OCI-LY7 (cell line): ENCODE data around the gene GPR55. TPM values are rescaled to one million over a fixed set of nuclear protein-coding genes. Genes with fewer than 3 reads are reported as not detected.

ENCODE experiments used
- BruUV-seq: library from RNA; stranded (reverse); fragments of 400-500 nt; replicated peaks from 2 replicates; lab custom pipeline; 2021; lab: Mats Ljungman, UMichigan
- CTCF ChIA-PET: fragments of 300-600 bp; sonication (Branson Sonifier 250); formaldehyde crosslinking; loops from one replicate; lab custom pipeline; 2022; ENCODE audit warnings: antibody characterized with exemption; ENCODE audit not compliant: unreplicated experiment; lab: Charles Lee
- POLR2A ChIA-PET: fragments of 300-600 bp; sonication (Branson Sonifier 250); formaldehyde crosslinking; loops from one replicate; lab custom pipeline; 2022; ENCODE audit warnings: antibody characterized with exemption; lab: Charles Lee
- DNase-seq: peaks from one replicate; pipeline ENCODE4 v3.0.0-alpha.2; 2015; ENCODE audit warnings: low spot score
- H2AFZ ChIP-seq: fragments of 200-600 bp; sonication (generic), shearing (Covaris generic); 2 replicates; pipeline ENCODE4 v1.6.1; 2014; ENCODE audit warnings: mild to moderate bottlenecking, antibody characterized with exemption, low read length, moderate library complexity
- H3K27ac ChIP-seq: fragments of 200-600 bp; sonication (generic); 2 replicates; pipeline ENCODE4 v1.5.1; 2014; ENCODE audit warnings: mixed run types, low read depth, mild to moderate bottlenecking, moderate library complexity, low read length, inconsistent platforms; ENCODE audit not compliant: poor library complexity, severe bottlenecking
- H3K36me3 ChIP-seq: fragments of 200-600 bp; sonication (generic); 2 replicates; pipeline ENCODE4 v1.6.1; 2014; ENCODE audit warnings: mild to moderate bottlenecking, antibody characterized with exemption, low read length, moderate library complexity, mixed read lengths; ENCODE audit not compliant: insufficient read depth
- H3K4me1 ChIP-seq: fragments of 200-600 bp; sonication (generic); 2 replicates; pipeline ENCODE4 v1.5.1; 2014; ENCODE audit warnings: mild to moderate bottlenecking, low read length; ENCODE audit not compliant: insufficient read depth, poor library complexity, severe bottlenecking
- H3K4me2 ChIP-seq: fragments of 200-600 bp; sonication (generic); 2 replicates; pipeline ENCODE4 v1.6.1; 2014; ENCODE audit warnings: mild to moderate bottlenecking, low read length
- H3K4me3 ChIP-seq: fragments of 200-600 bp; sonication (generic); 2 replicates; pipeline ENCODE4 v1.5.1; 2014; ENCODE audit warnings: mild to moderate bottlenecking, low read depth, low read length; ENCODE audit not compliant: poor library complexity, severe bottlenecking
- H3K79me2 ChIP-seq: fragments of 200-600 bp; sonication (generic); 2 replicates; pipeline ENCODE4 v1.6.1; 2016; ENCODE audit warnings: low read depth, mild to moderate bottlenecking, low read length, moderate library complexity, mixed read lengths; ENCODE audit not compliant: insufficient read depth
- H3K9me2 ChIP-seq: fragments of 200-600 bp; sonication (generic); 2 replicates; pipeline ENCODE4 v1.6.1; 2016; ENCODE audit warnings: mild to moderate bottlenecking, low read length, mixed read lengths; ENCODE audit not compliant: insufficient read depth
- H3K9me3 ChIP-seq: fragments of 200-600 bp; sonication (generic); 2 replicates; pipeline ENCODE4 v1.6.1; 2014; ENCODE audit warnings: mild to moderate bottlenecking, mixed run types, low read length, mixed read lengths
- H4K20me1 ChIP-seq: fragments of 200-600 bp; sonication (generic); 2 replicates; pipeline ENCODE4 v1.6.1; 2014; ENCODE audit warnings: mild to moderate bottlenecking, antibody characterized with exemption, low read length, moderate library complexity, mixed read lengths; ENCODE audit not compliant: insufficient read depth
- EZH2phosphoT487 ChIP-seq: fragments of 200-600 bp; sonication (generic); IDR thresholded peaks from 2 replicates; pipeline ENCODE4 v1.6.1; 2018; ENCODE audit warnings: low read depth, borderline replicate concordance, mild to moderate bottlenecking, mixed run types, antibody characterized with exemption, low read length, moderate library complexity, mixed read lengths
- intact Hi-C: fragments of 100-400 bp; cut with micrococcal nuclease; formaldehyde crosslinking; loops from one replicate; pipeline ENCODE4 v1.10.0; 2022; ENCODE audit not compliant: unreplicated experiment
- total RNA-seq, 2 experiments: library from RNA; depleted of rRNA in 1 of 2; stranded (reverse); fragments of >200 nt in 1 of 2; shearing (Covaris generic) in 1 of 2; gene quantifications; 2 replicates each; pipeline ENCODE4 v1.2.3, GENCODE V29; 2014 to 2022
- TF ChIP-seq, protein P1 (sequence below): fragments of 200-600 bp; sonication (generic); conservative IDR thresholded peaks from 2 replicates; pipeline ENCODE4 v1.5.1; 2014; ENCODE audit warnings: mild to moderate bottlenecking, antibody characterized with exemption, low read length, moderate library complexity, mixed read lengths

GPR55 gene
- total RNA-seq, 2 experiments from 2014 or later, result 0.22 TPM; not detected in 1

DNA sequence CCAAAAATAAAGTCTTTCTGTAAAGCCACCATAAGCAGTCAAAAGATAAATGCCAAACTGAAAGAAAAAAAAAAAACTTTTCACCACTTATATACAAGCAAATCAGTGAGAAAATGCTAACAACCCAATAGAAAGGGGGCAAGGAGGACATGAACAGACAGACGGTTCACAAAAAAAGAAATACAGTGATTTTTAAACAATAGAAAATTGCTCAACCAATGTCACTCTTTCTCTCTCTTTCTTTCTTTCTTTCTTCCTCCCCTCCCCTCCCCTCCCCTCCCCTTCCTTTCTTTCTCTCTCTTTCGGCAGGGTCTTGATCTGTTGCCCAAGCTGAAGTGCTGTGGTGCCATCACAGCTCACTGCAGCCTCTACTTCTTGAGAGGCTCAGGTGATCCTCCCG lies 42.1 kb upstream of the GPR55 start:
- Histone ChIP-seq H3K4me3 (no peak overlapping the region), H3K27ac (no peak overlapping the region), H3K9me3 (no peaks in the 10 kb centered on the region), H3K79me2 (no peaks in the 10 kb centered on the region), H4K20me1 (no peaks in the 10 kb centered on the region), H3K9me2 (no peaks in the 10 kb centered on the region), H3K36me3 (no peaks in the 10 kb centered on the region), H3K4me2 (no peak overlapping the region), H2AFZ (no peak overlapping the region), H3K4me1 (no peaks in the 10 kb centered on the region)
- DNase-seq, result no peak
- intact Hi-C loops, result no loop called here
- CTCF ChIA-PET, result no interaction called here
- no peak for TF ChIP-seq EZH2phosphoT487
- TF ChIP-seq, protein P1, sequence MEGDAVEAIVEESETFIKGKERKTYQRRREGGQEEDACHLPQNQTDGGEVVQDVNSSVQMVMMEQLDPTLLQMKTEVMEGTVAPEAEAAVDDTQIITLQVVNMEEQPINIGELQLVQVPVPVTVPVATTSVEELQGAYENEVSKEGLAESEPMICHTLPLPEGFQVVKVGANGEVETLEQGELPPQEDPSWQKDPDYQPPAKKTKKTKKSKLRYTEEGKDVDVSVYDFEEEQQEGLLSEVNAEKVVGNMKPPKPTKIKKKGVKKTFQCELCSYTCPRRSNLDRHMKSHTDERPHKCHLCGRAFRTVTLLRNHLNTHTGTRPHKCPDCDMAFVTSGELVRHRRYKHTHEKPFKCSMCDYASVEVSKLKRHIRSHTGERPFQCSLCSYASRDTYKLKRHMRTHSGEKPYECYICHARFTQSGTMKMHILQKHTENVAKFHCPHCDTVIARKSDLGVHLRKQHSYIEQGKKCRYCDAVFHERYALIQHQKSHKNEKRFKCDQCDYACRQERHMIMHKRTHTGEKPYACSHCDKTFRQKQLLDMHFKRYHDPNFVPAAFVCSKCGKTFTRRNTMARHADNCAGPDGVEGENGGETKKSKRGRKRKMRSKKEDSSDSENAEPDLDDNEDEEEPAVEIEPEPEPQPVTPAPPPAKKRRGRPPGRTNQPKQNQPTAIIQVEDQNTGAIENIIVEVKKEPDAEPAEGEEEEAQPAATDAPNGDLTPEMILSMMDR, result no peak
- POLR2A ChIA-PET, result interaction anchor here (1.1 kb wide), 1 partner anchor 26 kb away, joined by 4 read pairs; no protein-coding TSS in a partner anchor
- BruUV-seq, result no TSS peak

- Histone ChIP-seq H4K20me1 (no peaks in the 10 kb centered on the region), H3K4me1 (no peaks in the 10 kb centered on the region), H3K4me2 (no peak overlapping the region), H3K27ac (no peak overlapping the region), H3K79me2 (no peaks in the 10 kb centered on the region), H3K36me3 (no peaks in the 10 kb centered on the region), H2AFZ (no peak overlapping the region), H3K9me3 (no peaks in the 10 kb centered on the region), H3K4me3 (no peak overlapping the region), H3K9me2 (no peaks in the 10 kb centered on the region)
- CTCF ChIA-PET, result no interaction called here
- no TSS peak for BruUV-seq
- POLR2A ChIA-PET, result interaction anchor here (0.7 to 1.1 kb wide), 2 partner anchors 40 to 712 kb away, joined by 3 read pairs; no protein-coding TSS in a partner anchor
- intact Hi-C loops, result no loop called here
- DNase-seq, result no peak
- TF ChIP-seq, protein P1, result no peak
- TF ChIP-seq EZH2phosphoT487, result no peak
These were observed 39.2 kb upstream of the GPR55 start for GRCh38 chr2:230964136-230964730.

DNA sequence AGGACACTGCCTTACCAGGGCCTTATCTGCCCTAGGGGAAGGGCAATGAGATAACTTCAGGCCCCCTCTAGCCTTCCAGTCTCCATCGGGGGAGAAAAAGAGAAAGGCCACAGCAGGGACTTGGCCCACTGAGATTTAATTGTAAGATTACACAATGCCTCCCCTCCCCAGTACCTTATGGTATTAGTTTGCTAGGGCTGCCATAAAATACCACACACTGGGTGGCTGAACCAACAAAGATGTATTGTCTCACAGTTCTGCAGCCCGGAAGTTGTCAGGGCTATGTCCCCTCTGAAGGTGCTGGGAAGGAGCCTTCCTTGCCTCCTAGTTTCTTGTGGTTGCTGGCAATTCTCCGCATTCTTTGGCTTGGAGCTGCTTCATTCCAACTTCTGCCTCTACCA lies 36.0 kb upstream of the GPR55 start:
- no peaks in the 10 kb centered on the region for H3K79me2 ChIP-seq
- no TSS peak for BruUV-seq
- ChIA-PET CTCF (no interaction called here), POLR2A (no interaction called here)
- no peaks in the 10 kb centered on the region for H3K9me2 ChIP-seq
- intact Hi-C loops, result no loop called here
- no peaks in the 10 kb centered on the region for H3K9me3 ChIP-seq
- no peak overlapping the region for H2AFZ ChIP-seq
- DNase-seq, result no peak
- H3K36me3 ChIP-seq, result no peaks in the 10 kb centered on the region
- no peaks in the 10 kb centered on the region for H4K20me1 ChIP-seq
- TF ChIP-seq, protein P1, result no peak
- TF ChIP-seq EZH2phosphoT487, result no peak
- H3K4me2 ChIP-seq, result no peak overlapping the region
- no peaks in the 10 kb centered on the region for H3K4me1 ChIP-seq
- H3K4me3 ChIP-seq, result no peak overlapping the region
- H3K27ac ChIP-seq, result no peak overlapping the region
